Measurements from ENCODE around the gene IQCF2.

DNA sequence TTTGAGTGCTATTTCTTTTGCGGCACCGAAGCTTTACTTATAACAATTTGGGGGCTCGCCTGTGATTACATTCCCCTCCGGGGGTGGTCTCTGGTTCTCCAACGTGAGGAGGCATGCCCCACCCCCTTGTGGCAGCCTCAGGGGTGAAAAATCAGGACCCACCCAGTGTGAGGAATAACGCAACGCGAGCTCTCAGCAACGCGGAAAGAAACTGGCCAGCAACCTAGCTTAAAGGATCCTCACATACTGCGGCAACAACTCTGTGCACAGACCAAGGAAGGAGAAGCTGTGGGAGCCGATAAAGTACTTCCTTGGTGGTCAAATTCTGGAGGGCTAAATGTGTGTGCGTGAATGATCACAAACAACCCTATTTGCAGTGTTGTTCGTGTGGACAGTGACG lies 36.0 kb downstream of the IQCF2 start:
- TF ChIP-seq, protein P1, sequence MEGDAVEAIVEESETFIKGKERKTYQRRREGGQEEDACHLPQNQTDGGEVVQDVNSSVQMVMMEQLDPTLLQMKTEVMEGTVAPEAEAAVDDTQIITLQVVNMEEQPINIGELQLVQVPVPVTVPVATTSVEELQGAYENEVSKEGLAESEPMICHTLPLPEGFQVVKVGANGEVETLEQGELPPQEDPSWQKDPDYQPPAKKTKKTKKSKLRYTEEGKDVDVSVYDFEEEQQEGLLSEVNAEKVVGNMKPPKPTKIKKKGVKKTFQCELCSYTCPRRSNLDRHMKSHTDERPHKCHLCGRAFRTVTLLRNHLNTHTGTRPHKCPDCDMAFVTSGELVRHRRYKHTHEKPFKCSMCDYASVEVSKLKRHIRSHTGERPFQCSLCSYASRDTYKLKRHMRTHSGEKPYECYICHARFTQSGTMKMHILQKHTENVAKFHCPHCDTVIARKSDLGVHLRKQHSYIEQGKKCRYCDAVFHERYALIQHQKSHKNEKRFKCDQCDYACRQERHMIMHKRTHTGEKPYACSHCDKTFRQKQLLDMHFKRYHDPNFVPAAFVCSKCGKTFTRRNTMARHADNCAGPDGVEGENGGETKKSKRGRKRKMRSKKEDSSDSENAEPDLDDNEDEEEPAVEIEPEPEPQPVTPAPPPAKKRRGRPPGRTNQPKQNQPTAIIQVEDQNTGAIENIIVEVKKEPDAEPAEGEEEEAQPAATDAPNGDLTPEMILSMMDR (IDR thresholded peaks at IDR 0.05) = no peak
- no peak for TF ChIP-seq POLR2A (IDR thresholded peaks at IDR 0.05)
